ENCODE data around the gene LRRC4C. TPM values are rescaled to one million over a fixed set of nuclear protein-coding genes. Genes with fewer than 3 reads are reported as not detected.

LRRC4C gene
- total RNA-seq, 1 experiment from 2014 or later: 0.12 TPM

Small RNA genes lying within 50 kb of the gene (small RNA-seq; reads per million reads assigned to genes)
- gene RF00019 (0 reads per million in 2 experiments), gene RNU6-365P (0 reads per million in 2 experiments)

Data from NCI-H460 (cell line).